Lower leg skin (tissue), 4 donors: ENCODE data around the gene RNF144A. TPM values are rescaled to one million over a fixed set of nuclear protein-coding genes. Genes with fewer than 3 reads are reported as not detected.

Source experiments
- DNase-seq, 2 donors: peaks; one replicate each; pipeline ENCODE4 v3.0.0-alpha.2; 2019; ENCODE audit warnings: low spot score in 2 of 2
- H3K4me3 ChIP-seq: fragments of 200-600 bp; sonication (generic); 2 replicates; pipeline ENCODE4 v1.5.1; 2017; ENCODE audit warnings: mild to moderate bottlenecking, low read depth; ENCODE audit not compliant: poor library complexity, severe bottlenecking
- CTCF ChIP-seq, 3 donors: fragments of 450-650 bp; IDR thresholded peaks; one replicate each; pipeline ENCODE4 v1.5.1; 2016; ENCODE audit warnings: antibody characterized with exemption in 3 of 3, mild to moderate bottlenecking in 3 of 3, moderate library complexity in 2 of 3
- POLR2A ChIP-seq, 2 donors: fragments of 450-650 bp; IDR thresholded peaks; one replicate each; pipeline ENCODE4 v1.6.1; 2016 to 2017; ENCODE audit warnings: antibody characterized with exemption in 2 of 2, mild to moderate bottlenecking in 1 of 2, moderate library complexity in 1 of 2
- WGBS, 2 donors: methylation state at CpG; one replicate each; pipeline ENCODE4 v1.1.5; 2018; 5-methylcytosine and 5-hydroxymethylcytosine counted together
- intact Hi-C: fragments of 100-400 bp; cut with DNase I; formaldehyde crosslinking; loops from one replicate; pipeline ENCODE4 v1.15.0; 2023; ENCODE audit warnings: low total_unique reads
- total RNA-seq, 4 donors: library from RNA; depleted of rRNA; stranded (reverse); fragments of >200 nt; gene quantifications; one replicate each; pipeline ENCODE4 v1.1.0, GENCODE V29; 2016

Gene RNF144A
- total RNA-seq, 4 donors from 2014 or later = 5.2 to 10.9 (median 7.6) TPM

- WGBS, 2 donors = 77 to 78% methylated on average over 9 of the region's 9 CpGs
- no peak for DNase-seq
- no peak for TF ChIP-seq CTCF (IDR thresholded peaks at IDR 0.05)
- TF ChIP-seq POLR2A (IDR thresholded peaks at IDR 0.05) = no peak
Observed at GRCh38 chr2:6945087-6945813, 28.0 kb downstream of the RNF144A start.

GRCh38 chr2:6945821-6946220, 28.6 kb downstream of the RNF144A start:
- TF ChIP-seq POLR2A (IDR thresholded peaks at IDR 0.05) = no peak
- TF ChIP-seq CTCF (IDR thresholded peaks at IDR 0.05) = no peak
- intact Hi-C loops = no loop called here
- DNase-seq = no peak
- no peak overlapping the region for H3K4me3 ChIP-seq

More at GRCh38 chr2:6945087-6945813, 28.0 kb downstream of the RNF144A start:
- H3K4me3 ChIP-seq = no peak overlapping the region
- intact Hi-C loops = no loop called here

- TF ChIP-seq POLR2A (IDR thresholded peaks at IDR 0.05) = no peak
- TF ChIP-seq CTCF (IDR thresholded peaks at IDR 0.05) = no peak
- intact Hi-C loops = no loop called here
- 83 to 86% methylated on average over 2 of the region's 2 CpGs for WGBS, 2 donors
- no peak for DNase-seq
- H3K4me3 ChIP-seq = no peak overlapping the region
Observed at GRCh38 chr2:6946722-6947121, 29.5 kb downstream of the RNF144A start.

GRCh38 chr2:6947929-6948676, 30.9 kb downstream of the RNF144A start:
- TF ChIP-seq POLR2A (IDR thresholded peaks at IDR 0.05) (no peak), CTCF (IDR thresholded peaks at IDR 0.05) (no peak)
- DNase-seq = no peak
- 89 to 91% methylated on average over 6 of the region's 6 CpGs for WGBS, 2 donors
- intact Hi-C loops = no loop called here
- H3K4me3 ChIP-seq = no peak overlapping the region

- no peak for DNase-seq
- no peak overlapping the region for H3K4me3 ChIP-seq
- TF ChIP-seq POLR2A (IDR thresholded peaks at IDR 0.05) = no peak
- no peak for TF ChIP-seq CTCF (IDR thresholded peaks at IDR 0.05)
- WGBS, 2 donors = 75 to 81% methylated on average over 6 of the region's 6 CpGs
- intact Hi-C loops = no loop called here
Observed at GRCh38 chr2:6948677-6949351, 31.6 kb downstream of the RNF144A start.
